HG02798 (cell line): Measurements from ENCODE around the gene BACH2.
"Not testable (repeated sequence)": the region's sequence is repeated elsewhere in the genome, so short reads cannot be mapped to it uniquely, and the experiment has no call there.

Experiments used
- ATAC-seq: cut with Tn5 transposase; IDR thresholded peaks from one replicate; pipeline ENCODE4 v1.9.1; 2021; ENCODE audit warnings: mild to moderate bottlenecking; ENCODE audit not compliant: unreplicated experiment, poor library complexity

Gene BACH2

GRCh38 chr6:90049295-90049694, 247.3 kb downstream of the BACH2 start:
- ATAC-seq: no peak

DNA sequence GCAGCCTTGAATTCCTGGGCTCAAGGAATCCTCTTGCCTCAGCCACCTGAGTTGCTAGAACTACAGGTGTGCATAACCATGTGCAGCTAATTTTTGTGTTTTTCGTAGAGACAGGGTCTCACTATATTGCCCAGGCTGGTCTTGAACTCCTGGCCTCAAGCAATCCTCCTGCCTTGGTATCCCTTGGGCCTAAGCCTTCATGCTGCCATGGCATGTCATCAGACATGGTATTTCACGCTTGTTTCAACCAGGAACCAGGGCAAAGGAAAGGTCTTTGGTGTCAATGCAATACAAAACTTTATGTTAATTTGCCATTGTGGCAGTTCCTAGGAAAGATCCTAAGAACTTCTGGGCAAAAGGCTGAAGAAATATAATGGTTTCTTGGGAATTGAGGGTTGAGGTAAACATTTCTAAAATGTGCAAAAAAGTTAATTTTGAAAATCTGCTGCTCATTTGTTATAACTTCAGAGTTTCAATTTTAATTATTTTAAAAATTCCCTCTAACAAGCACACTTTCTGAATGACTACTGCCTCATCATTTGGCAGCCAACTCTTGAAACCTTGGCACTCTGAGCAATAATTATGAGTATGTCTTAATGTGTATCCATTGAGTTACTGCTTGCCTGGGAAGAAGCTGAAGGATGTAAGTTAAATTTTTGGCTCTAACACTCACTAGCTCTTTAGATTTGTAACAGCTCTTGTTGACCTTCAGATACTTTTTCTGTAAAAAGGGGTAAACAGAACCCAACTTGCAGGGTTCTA, 248.3 kb downstream of the BACH2 start:
- ATAC-seq: no peak

GRCh38 chr6:90045535-90045934, 251.1 kb downstream of the BACH2 start:
- no peak for ATAC-seq

GRCh38 chr6:90044833-90045381, 251.7 kb downstream of the BACH2 start:
- ATAC-seq: no peak

GRCh38 chr6:90044182-90044832, 252.3 kb downstream of the BACH2 start:
- no peak for ATAC-seq

GRCh38 chr6:90040931-90041330, 255.7 kb downstream of the BACH2 start:
- no peak for ATAC-seq

DNA sequence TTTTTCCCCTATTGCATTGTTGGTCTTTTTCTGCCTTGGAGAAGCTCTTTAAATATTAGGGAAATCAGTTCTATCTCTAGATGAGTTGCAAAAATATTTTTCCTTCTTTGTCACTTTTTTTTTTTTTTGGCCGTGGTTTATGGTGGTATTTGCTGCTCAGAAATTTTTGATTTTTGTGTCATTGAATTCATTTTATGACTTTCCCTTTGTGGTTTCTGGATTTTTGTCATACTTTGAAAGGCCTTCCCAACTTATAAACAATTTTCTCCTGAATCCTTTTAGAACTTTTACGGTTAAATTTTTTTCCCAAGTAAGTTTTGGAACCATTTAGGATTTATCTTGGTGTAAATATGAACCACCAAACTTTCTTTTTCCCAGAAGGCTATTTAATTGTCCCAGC, 256.7 kb downstream of the BACH2 start:
- ATAC-seq: no peak

GRCh38 chr6:90038961-90039653, 257.5 kb downstream of the BACH2 start:
- ATAC-seq: no peak

DNA sequence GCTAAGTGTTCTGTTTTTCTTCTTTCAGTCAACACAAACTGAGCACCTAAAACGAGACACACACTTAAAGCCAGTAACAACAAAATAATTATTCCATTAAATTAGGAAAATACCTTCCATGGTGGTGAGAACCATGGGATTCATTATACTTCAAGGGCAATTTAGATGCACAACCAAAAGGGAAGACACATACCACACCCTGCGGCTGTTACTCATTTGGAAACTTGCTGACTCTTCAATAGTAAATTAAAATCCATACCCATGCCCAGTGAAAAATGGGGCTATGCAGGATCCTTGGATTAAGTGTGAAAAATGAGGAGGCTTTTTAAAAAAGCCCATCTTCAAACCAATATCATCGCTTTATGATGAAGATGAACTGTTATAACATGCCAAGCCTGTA, 259.7 kb downstream of the BACH2 start:
- no peak for ATAC-seq

- no peak for ATAC-seq
These were observed 261.5 kb downstream of the BACH2 start for GRCh38 chr6:90035047-90035723.

DNA sequence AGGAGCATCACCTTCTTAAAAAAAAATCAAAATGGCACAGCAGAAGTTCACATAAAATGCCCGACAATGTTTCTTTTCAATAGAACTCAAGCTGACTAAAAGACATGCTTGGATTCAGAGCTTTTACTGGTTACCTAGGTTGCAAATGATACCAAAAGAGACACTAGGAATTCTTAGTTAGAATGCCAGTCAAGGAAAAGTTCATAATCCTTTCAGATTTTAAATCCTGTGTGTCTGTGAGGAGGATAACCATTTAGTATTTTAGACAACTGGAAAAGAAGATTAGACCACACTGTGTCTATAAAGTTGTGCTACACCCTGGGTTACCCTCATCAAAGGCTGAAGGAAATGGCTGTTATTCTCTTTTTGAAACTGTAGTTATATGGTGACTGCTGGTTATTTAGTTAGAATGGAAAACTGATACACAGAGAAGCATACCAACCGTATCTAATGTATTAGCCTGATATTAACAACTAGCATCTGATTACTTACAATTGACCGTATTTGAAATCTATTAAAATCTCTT, 262.8 kb downstream of the BACH2 start:
- no peak for ATAC-seq

DNA sequence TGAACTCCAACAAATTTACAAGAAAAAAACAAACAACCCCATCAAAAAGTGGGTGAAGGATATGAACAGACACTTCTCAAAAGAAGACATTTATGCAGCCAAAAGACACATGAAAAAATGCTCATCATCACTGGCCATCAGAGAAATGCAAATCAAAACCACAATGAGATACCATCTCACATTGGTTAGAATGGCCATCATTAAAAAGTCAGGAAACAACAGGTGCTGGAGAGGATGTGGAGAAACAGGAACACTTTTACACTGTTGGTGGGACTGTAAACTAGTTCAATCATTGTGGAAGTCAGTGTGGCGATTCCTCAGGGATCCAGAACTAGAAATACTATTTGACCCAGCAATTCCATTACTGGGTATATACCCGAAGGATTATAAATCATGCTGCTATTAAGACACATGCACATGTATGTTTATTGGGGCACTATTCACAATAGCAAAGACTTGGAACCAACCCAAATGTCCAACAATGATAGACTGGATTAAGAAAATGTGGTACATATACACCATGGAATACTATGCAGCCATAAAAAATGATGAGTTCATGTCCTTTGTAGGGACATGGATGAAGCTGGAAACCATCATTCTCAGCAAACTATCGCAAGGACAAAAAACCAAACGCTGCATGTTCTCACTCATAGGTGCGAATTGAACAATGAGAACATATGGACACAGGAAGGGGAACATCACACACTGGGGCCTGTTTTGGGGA, 264.0 kb downstream of the BACH2 start:
- not testable (repeated sequence) for ATAC-seq

DNA sequence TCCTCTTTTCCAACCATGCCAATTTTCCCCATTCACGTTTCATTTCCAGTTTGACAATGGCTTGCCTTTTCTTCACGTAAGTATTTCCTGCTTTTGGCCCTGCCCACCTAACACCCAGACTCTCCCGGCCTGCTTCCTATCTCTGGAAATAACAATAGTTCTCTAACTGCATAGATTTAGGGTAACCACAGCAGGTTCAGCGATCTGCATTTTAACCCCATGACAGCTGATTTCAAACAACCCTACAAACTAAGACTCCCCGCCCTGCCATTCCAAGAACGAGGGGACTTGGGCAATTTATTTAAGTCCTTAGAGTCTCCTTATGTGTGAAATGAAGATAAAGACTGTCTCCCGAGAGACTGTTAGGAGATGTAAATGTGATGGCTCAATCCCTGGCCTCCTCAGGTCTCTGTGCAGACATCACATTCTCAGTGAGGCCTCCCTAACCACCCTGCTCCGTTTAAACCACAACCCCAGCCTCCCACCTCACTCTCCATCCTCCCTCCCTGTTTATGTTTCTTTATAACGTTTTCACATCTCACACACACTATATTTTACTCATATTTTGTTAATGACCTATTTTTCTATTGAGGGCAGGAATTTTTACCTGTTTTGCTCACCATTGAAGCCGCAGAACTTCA, 267.5 kb downstream of the BACH2 start:
- ATAC-seq: no peak

- ATAC-seq: no peak
These were observed 268.4 kb downstream of the BACH2 start for GRCh38 chr6:90028066-90028778.

DNA sequence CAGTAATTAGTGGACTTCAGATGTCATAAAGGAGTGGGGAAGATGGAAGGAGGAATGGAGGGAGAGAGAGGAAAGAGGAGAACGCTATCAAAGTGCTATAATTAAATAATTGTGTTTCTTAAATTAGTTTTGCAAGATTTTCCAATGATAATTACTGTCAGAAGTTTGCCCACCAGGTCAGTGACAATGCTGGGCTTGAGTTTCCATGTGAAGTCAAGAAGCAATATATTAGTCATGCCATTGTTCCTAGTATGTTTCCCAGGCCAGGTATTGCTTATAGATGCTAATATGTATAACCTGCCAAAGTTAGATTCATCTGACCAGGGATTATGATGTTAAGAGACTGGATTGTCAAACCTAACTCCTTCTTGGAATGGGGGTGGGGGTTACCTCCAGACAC, 270.4 kb downstream of the BACH2 start:
- ATAC-seq: no peak

DNA sequence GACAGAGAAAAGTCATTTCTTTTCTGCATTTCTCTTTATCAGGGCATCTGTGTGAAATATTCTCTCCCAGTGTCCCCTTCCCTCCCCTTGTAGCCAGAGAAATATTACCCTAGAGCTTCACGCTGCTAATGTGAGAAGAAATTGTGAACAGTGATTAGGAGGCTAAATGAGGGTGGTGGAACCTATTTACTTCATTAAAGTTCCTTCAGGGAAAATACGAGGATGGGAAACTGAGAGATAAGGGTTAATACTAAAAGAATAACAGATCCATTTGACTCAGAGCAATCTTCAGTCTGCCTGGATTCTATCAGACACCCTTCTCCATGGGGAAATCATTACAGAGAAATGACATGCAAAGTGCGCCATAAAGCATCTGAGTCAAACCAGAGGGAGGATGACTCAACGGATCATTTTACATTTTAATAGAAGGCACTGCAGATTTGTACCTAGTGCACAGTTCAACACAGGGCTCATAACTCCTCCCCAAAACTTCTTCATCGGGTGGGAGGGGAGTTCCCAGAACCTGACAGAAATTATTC, 271.1 kb downstream of the BACH2 start:
- no peak for ATAC-seq

GRCh38 chr6:90024633-90025032, 272.0 kb downstream of the BACH2 start:
- ATAC-seq: no peak

- no peak for ATAC-seq
These were observed 274.9 kb downstream of the BACH2 start for GRCh38 chr6:90021711-90022110.
